NT2/D1 (cell line): ENCODE results near the gene ANKRD31.

ENCODE experiments used
- SUZ12 ChIP-seq: IDR thresholded peaks from 2 replicates; pipeline ENCODE4 v1.6.1; 2011; ENCODE audit not compliant: insufficient read length, insufficient read depth; ENCODE audit errors: extremely low read depth
- YY1 ChIP-seq: IDR thresholded peaks from 2 replicates; pipeline ENCODE4 v1.6.1; 2011; ENCODE audit not compliant: insufficient read length, insufficient read depth

- TF ChIP-seq SUZ12 = no peak
- TF ChIP-seq YY1 = no peak
Observed at GRCh38 chr5:75053304-75054133, 183.2 kb downstream of the ANKRD31 start.
